IPS-20b (cell line): ENCODE measurements around the gene KCTD14.
"Not testable (repeated sequence)": the region's sequence is repeated elsewhere in the genome, so short reads cannot be mapped to it uniquely, and the experiment has no call there.

ENCODE experiments used
- H3K27ac ChIP-seq: one replicate; pipeline ENCODE4 v1.5.1; 2013; ENCODE audit warnings: low read length
- H3K27me3 ChIP-seq: 2 replicates; pipeline ENCODE4 v1.6.1; 2013; ENCODE audit warnings: mild to moderate bottlenecking, low read length, inconsistent platforms; ENCODE audit not compliant: insufficient read depth
- H3K36me3 ChIP-seq: 2 replicates; pipeline ENCODE4 v1.6.1; 2013; ENCODE audit warnings: low read depth, mild to moderate bottlenecking, inconsistent platforms, low read length, moderate library complexity; ENCODE audit not compliant: insufficient read depth
- H3K4me1 ChIP-seq: 2 replicates; pipeline ENCODE4 v1.6.1; 2013; ENCODE audit warnings: mild to moderate bottlenecking, control low read depth, inconsistent platforms, low read length, moderate library complexity; ENCODE audit not compliant: insufficient read depth
- H3K4me3 ChIP-seq: 2 replicates; pipeline ENCODE4 v1.5.1; 2013; ENCODE audit warnings: mild to moderate bottlenecking, low read length, inconsistent platforms
- H3K9ac ChIP-seq: 2 replicates; pipeline ENCODE4 v1.6.1; 2013; ENCODE audit warnings: low read depth, mild to moderate bottlenecking, inconsistent platforms, low read length, moderate library complexity
- H3K9me3 ChIP-seq: 2 replicates; pipeline ENCODE4 v1.6.1; 2013; ENCODE audit warnings: mild to moderate bottlenecking, low read depth, low read length, inconsistent platforms; ENCODE audit not compliant: insufficient read depth

KCTD14 gene

DNA sequence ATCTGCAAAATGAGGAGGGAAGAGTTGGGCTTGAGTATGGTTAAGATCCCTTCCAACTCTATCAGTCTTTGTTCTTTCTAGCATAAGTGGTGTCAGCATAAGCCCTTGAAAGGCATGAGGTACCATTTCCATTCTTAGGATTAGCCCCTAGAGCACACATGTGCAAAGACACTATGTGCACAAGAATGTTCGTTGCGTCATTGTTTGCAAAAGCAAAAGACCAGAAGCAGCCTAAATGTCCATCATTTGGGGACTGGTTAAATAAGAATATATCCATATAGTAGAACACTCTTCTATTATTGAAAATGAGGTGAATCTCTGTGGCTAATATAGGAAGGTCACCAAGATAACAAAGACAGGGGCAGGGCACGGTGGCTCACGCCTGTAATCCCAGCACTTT, 10.0 kb upstream of the KCTD14 start:
- Histone ChIP-seq H3K4me1 (no peaks in the 10 kb centered on the region), H3K9me3 (no peaks in the 10 kb centered on the region), H3K27ac (no peak overlapping the region), H3K4me3 (no peak overlapping the region), H3K9ac (no peak overlapping the region), H3K27me3 (no peaks in the 10 kb centered on the region), H3K36me3 (no peaks in the 10 kb centered on the region)

DNA sequence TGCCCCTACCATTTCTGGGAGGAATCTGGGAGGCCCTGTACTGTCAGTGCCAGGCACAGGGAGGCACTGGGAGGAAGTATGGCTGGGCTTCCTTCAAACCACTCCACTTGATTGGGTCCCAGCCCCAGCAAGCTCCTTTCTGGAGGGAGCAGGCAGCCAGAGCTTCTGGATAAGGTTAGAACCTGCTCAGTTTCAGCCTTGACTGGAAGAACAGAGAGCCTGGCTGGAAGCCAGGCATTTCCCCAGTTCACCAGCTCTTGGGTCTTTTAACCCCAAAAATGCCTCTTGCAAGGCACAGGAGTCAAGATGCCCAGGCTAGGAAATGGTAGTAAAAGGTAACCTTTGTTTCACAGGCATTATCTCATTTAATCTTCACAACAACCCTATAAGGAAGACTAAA, 9.0 kb upstream of the KCTD14 start:
- no peaks in the 10 kb centered on the region for H3K27me3 ChIP-seq
- H3K9me3 ChIP-seq: no peaks in the 10 kb centered on the region
- no peaks in the 10 kb centered on the region for H3K36me3 ChIP-seq
- H3K9ac ChIP-seq: no peak overlapping the region
- no peaks in the 10 kb centered on the region for H3K4me1 ChIP-seq
- no peak overlapping the region for H3K4me3 ChIP-seq
- no peak overlapping the region for H3K27ac ChIP-seq

DNA sequence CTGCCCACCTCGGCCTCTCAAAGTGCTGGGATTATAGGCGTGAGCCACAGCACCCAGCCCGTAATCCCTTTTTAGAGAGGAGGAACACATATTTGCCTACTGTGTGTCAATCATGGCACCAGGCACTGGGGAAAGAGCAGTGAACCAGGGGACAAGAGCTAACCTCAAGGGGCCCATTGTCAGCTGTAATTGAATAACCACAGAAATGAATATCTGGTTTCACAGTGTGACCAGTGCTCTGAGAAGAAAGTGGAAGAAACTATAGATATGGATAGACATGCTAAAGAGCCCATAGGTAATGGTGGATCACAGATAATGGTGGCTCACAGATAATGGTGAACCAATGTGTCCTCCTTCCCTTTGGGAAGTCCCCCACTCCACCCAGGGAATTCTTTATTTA, 8.6 kb upstream of the KCTD14 start:
- Histone ChIP-seq H3K4me3 (no peak overlapping the region), H3K9ac (no peak overlapping the region), H3K4me1 (no peaks in the 10 kb centered on the region), H3K9me3 (no peaks in the 10 kb centered on the region), H3K27me3 (no peaks in the 10 kb centered on the region), H3K36me3 (no peaks in the 10 kb centered on the region), H3K27ac (no peak overlapping the region)

DNA sequence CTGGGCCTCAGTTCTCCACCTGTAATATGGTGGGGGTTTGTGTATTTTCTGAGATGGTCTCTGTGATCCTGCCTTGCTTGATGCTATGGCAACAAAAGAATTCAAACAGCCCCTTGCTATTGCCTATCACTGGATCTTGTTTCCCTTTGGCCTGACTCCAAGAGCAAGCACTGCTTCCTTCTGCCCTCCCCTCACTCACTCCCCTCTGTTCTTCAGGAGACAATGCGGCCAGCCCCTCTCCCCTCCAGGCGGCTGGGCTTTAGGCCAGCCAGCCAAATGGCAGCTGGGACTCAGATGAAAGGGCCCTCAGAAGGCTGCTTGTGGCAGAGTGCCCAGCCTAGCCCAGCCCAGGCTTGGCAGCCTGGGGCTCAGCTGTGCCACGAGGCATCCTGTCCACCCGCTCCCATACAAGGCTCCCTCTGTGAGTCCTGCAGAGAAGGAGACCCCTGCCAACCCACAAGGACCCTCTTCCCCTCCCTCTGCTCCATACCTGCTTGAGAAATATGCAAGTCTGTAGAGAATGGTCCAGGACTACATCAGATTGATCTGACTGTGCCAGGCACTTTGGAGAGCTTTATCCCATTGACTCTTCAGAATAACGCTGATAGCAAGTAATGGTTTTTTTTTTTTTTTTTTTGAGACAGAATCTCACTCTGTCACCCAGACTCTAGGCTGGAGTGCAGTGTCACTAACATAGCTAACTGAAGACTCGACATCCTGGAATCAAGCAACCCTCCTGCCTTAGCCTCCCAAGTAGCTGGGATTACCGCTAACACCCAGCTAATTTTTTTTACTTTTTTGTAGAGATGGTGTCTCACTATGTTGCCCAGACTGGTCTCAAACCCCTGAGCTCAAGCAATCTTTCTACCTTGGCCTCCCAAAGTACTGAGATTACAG, 7.6 kb upstream of the KCTD14 start:
- no peaks in the 10 kb centered on the region for H3K9me3 ChIP-seq
- no peak overlapping the region for H3K9ac ChIP-seq
- no peak overlapping the region for H3K4me3 ChIP-seq
- H3K36me3 ChIP-seq: no peaks in the 10 kb centered on the region
- H3K27ac ChIP-seq: no peak overlapping the region
- H3K4me1 ChIP-seq: no peaks in the 10 kb centered on the region
- H3K27me3 ChIP-seq: no peaks in the 10 kb centered on the region

DNA sequence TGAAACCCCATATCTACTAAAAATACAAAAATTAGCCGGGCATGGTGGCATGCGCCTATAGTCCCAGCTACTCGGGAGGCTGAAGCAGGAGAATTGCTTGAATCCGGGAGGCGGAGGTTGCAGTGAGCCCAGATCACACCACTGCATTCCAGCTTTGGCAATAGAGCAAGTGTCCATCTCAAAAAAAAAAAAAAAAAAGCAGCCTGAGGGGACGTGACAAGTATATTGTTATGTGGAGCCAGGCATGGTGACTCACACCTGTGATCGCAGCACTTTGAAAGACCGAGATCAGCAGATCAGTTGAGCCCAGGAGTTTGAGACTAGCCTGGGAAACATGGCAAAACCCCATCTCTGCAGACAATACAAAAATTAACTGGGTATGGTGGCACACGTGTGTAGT, 5.3 kb upstream of the KCTD14 start:
- H3K9ac ChIP-seq, H3K4me1 ChIP-seq, H3K4me3 ChIP-seq, H3K36me3 ChIP-seq, H3K27me3 ChIP-seq, H3K27ac ChIP-seq, H3K9me3 ChIP-seq: not testable (repeated sequence)

DNA sequence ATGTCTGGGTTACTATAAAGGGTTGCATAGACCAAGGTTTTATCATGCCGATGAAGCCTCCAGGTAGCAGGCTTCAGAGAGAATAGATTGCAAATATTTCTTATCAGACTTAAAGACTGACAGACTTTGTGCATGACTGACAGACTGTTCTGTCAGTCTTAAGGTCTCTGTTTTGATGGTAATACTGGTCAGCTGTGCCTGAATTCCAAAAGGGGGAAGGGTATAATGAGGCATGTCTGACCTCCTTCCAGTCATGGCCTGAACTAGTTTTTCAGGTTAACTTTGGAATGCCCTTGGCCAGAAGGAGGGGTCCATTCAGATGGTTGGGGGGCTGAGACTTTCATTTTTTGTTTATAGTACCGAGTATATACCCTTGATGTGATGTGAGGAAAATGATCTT, 4.7 kb upstream of the KCTD14 start:
- no peaks in the 10 kb centered on the region for H3K27me3 ChIP-seq
- no peaks in the 10 kb centered on the region for H3K9me3 ChIP-seq
- no peak overlapping the region for H3K4me3 ChIP-seq
- H3K27ac ChIP-seq: no peak overlapping the region
- H3K9ac ChIP-seq: no peak overlapping the region
- H3K36me3 ChIP-seq: no peaks in the 10 kb centered on the region
- no peaks in the 10 kb centered on the region for H3K4me1 ChIP-seq

DNA sequence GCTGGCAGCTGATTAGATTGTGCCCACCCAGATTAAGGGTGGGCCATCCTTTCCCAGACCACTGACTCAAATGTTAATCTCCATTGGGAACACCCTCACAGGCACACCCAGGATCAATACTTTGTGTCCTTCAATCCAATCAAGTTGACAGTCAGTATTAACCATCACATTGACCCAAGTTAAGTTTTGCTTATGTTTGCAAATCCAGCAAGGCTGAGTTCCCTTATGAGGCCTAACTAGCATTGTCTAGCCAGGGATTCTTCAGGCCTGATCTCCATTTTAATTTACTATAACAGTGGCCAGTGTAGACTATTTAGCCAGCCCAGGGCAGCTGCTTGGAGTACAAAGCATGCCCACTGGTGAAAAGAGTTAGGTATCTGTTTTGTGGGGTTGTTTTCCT, 2.3 kb upstream of the KCTD14 start:
- no peak overlapping the region for H3K27ac ChIP-seq
- H3K9ac ChIP-seq: no peak overlapping the region
- no peaks in the 10 kb centered on the region for H3K27me3 ChIP-seq
- no peaks in the 10 kb centered on the region for H3K36me3 ChIP-seq
- H3K4me3 ChIP-seq: no peak overlapping the region
- peaks cover 3% of the 10 kb centered on the region; the same call in 1 of the 2 replicates for H3K4me1 ChIP-seq
- no peaks in the 10 kb centered on the region for H3K9me3 ChIP-seq

DNA sequence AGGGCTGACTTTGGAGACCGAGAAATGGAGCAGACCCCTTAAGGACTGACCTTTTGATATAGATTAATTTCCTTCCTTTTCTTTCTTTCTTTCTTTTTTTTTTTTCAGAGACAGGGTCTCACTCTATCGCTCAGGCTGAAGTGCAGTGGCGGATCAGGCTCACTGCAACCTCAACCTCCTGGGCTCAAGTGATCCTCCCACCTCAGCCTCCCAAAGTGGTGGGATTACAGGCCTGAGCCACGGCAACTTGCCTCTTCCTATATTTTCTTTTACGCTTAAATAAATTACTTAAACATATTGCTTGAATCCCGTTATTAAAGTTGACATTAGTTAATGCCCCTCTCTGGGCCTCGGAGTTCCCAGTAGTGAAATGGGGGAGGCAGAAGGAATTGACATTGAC, 350 bp upstream of the KCTD14 start:
- H3K27ac ChIP-seq: no peak overlapping the region
- H3K9ac ChIP-seq: peak overlapping the region; percentile 91
- H3K4me3 ChIP-seq: peak overlapping the region; percentile 87
- peaks cover 3% of the 10 kb centered on the region; the same call in 1 of the 2 replicates for H3K4me1 ChIP-seq
- H3K27me3 ChIP-seq: no peaks in the 10 kb centered on the region
- H3K9me3 ChIP-seq: no peaks in the 10 kb centered on the region
- H3K36me3 ChIP-seq: 0 out of 2 replicates have a peak, but pooled peaks cover 3% of the 10 kb centered on the region

DNA sequence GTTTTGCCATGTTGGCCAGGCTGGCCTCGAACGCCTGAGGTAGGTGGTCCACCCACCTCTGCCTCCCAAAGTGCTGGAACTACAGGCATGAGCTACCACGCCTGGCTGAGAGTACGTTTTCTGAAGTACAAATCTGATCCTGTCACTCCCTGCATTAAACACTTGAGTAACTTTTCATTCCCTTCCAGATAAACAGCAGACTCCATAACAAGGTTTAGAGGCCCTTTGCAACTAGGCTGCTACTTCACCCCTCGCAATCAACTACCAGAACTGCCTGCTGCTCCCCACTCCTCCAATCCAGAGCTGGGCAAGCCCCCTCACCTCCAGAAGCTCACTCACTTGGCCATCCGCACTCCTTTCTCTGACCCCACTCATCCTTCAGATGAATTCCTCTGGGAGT, 1.5 kb downstream of the KCTD14 start:
- Histone ChIP-seq H3K4me3 (peak overlapping the region; percentile 87; the same call in 1 of the 2 replicates), H3K27ac (no peak overlapping the region), H3K4me1 (peaks cover 3% of the 10 kb centered on the region; the same call in 1 of the 2 replicates), H3K9ac (peak overlapping the region; percentile 91; the same call in 1 of the 2 replicates), H3K27me3 (no peaks in the 10 kb centered on the region), H3K36me3 (peaks cover 9% of the 10 kb centered on the region), H3K9me3 (no peaks in the 10 kb centered on the region)

DNA sequence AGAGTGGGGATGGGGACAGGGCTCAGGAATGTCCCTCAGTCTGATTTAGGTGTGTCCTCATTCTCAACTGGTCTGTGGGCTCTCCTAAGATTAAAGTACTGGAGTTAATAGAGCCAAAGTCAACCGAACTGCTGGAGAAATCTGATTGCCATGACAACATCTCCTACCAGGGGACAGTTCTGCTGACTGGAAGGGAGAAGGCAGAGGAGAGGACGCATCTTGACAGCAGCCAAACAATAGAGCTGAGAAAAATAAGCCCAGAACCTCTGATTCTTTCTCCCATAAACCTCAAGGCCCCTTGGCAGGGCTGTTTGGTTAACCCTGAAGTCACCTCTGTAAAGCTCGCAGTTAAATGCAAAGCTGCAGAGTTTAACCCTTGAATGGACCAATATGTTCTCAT, 2.8 kb downstream of the KCTD14 start:
- H3K27me3 ChIP-seq: no peaks in the 10 kb centered on the region
- H3K9me3 ChIP-seq: no peaks in the 10 kb centered on the region
- peaks cover 22% of the 10 kb centered on the region for H3K36me3 ChIP-seq
- H3K27ac ChIP-seq: no peak overlapping the region
- no peak overlapping the region for H3K4me3 ChIP-seq
- no peak overlapping the region for H3K9ac ChIP-seq
- H3K4me1 ChIP-seq: peaks cover 3% of the 10 kb centered on the region; the same call in 1 of the 2 replicates

DNA sequence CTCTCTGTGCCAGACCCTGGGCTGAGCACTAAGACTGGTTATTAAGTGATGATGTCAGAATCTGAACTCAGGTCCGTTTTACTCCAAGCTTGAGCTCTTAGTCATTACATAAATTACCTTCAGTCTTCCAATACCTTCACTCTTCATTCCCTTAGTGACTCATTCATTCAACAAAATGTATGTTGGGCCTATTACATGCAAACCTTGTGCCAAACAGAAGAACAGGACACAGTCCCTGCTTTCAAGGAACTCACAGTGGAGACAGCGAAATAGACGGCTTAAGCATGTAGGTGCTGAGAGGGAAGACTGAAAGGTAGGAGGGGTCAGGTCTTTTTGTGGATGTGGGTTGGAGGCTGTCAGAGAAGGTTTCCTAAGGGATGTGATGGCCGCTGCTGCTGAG, 3.3 kb downstream of the KCTD14 start:
- H3K36me3 ChIP-seq: peaks cover 23% of the 10 kb centered on the region
- no peak overlapping the region for H3K4me3 ChIP-seq
- H3K4me1 ChIP-seq: peaks cover 3% of the 10 kb centered on the region; the same call in 1 of the 2 replicates
- no peak overlapping the region for H3K9ac ChIP-seq
- no peaks in the 10 kb centered on the region for H3K9me3 ChIP-seq
- no peak overlapping the region for H3K27ac ChIP-seq
- H3K27me3 ChIP-seq: no peaks in the 10 kb centered on the region

DNA sequence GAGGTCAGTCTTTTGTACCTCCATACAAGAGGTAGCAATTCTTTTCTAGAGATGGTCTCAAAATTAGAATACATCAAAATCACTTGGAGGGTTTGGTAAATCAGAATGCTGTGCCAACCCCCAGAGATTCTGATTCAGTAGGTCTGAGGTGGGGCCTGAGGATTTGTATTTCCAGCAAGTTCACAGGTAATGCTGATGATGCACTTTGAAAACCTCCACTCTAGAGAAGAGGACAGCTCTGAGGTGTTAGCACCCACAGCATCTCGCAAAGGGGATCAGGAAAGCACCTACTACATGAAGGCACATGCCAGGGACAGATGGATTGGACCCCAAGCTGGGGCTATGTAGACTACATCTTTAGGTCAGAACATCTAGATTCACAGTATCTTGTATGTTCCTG, 7.2 kb downstream of the KCTD14 start:
- Histone ChIP-seq H3K4me3 (no peak overlapping the region), H3K9me3 (no peaks in the 10 kb centered on the region), H3K4me1 (peaks cover 3% of the 10 kb centered on the region; the same call in 1 of the 2 replicates), H3K27me3 (no peaks in the 10 kb centered on the region), H3K9ac (no peak overlapping the region), H3K27ac (no peak overlapping the region), H3K36me3 (peaks cover 23% of the 10 kb centered on the region)
